GM21367 (cell line): ENCODE results near the gene MDGA2.
"Not testable (repeated sequence)": the region's sequence is repeated elsewhere in the genome, so short reads cannot be mapped to it uniquely, and the experiment has no call there.

Source experiments
- ATAC-seq: cut with Tn5 transposase; IDR thresholded peaks from one replicate; pipeline ENCODE4 v1.9.1; 2021; ENCODE audit not compliant: unreplicated experiment

The MDGA2 gene

GRCh38 chr14:47353186-47353585, 322.2 kb downstream of the MDGA2 start:
- no peak for ATAC-seq

- ATAC-seq: no peak
Observed at GRCh38 chr14:47346849-47347248, 328.6 kb downstream of the MDGA2 start.

- no peak for ATAC-seq
Observed at GRCh38 chr14:47345016-47345415, 330.4 kb downstream of the MDGA2 start.

GRCh38 chr14:47332939-47333338, 342.5 kb downstream of the MDGA2 start:
- ATAC-seq: no peak

- no peak for ATAC-seq
Observed at GRCh38 chr14:47332106-47332505, 343.3 kb downstream of the MDGA2 start.

- ATAC-seq: no peak
Observed at GRCh38 chr14:47328376-47328775, 347.0 kb downstream of the MDGA2 start.

- ATAC-seq: no peak
Observed at GRCh38 chr14:47327336-47327735, 348.1 kb downstream of the MDGA2 start.

GRCh38 chr14:47322751-47323150, 352.7 kb downstream of the MDGA2 start:
- no peak for ATAC-seq

GRCh38 chr14:47302121-47302520, 373.3 kb downstream of the MDGA2 start:
- no peak for ATAC-seq

- ATAC-seq: no peak
Observed at GRCh38 chr14:47300796-47301195, 374.6 kb downstream of the MDGA2 start.

GRCh38 chr14:47297374-47297773, 378.0 kb downstream of the MDGA2 start:
- no peak for ATAC-seq

GRCh38 chr14:47284283-47284682, 391.1 kb downstream of the MDGA2 start:
- no peak for ATAC-seq

- ATAC-seq: not testable (repeated sequence)
Observed at GRCh38 chr14:47281761-47282160, 393.6 kb downstream of the MDGA2 start.

GRCh38 chr14:47278233-47278842, 397.1 kb downstream of the MDGA2 start:
- ATAC-seq: peak; percentile 85

- no peak for ATAC-seq
Observed at GRCh38 chr14:47277703-47278102, 397.7 kb downstream of the MDGA2 start.

GRCh38 chr14:47276931-47277330, 398.5 kb downstream of the MDGA2 start:
- no peak for ATAC-seq

- ATAC-seq: no peak
Observed at GRCh38 chr14:47273939-47274338, 401.5 kb downstream of the MDGA2 start.

GRCh38 chr14:47270715-47271114, 404.7 kb downstream of the MDGA2 start:
- ATAC-seq: no peak

- ATAC-seq: no peak
Observed at GRCh38 chr14:47269756-47270492, 405.5 kb downstream of the MDGA2 start.

GRCh38 chr14:47264842-47265241, 410.6 kb downstream of the MDGA2 start:
- no peak for ATAC-seq

GRCh38 chr14:47262801-47263200, 412.6 kb downstream of the MDGA2 start:
- ATAC-seq: no peak

- no peak for ATAC-seq
Observed at GRCh38 chr14:47261350-47261749, 414.1 kb downstream of the MDGA2 start.

GRCh38 chr14:47259796-47260195, 415.6 kb downstream of the MDGA2 start:
- ATAC-seq: no peak
